CD14-positive monocyte (primary cell): ENCODE results near the gene SLC6A20. TPM values are rescaled to one million over a fixed set of nuclear protein-coding genes. Genes with fewer than 3 reads are reported as not detected.

Experiments
- DNase-seq, 3 donors: peaks; one replicate each; pipeline ENCODE4 v3.0.0-alpha.2; 2011 to 2022
- H2AFZ ChIP-seq: 2 replicates; pipeline ENCODE4 v1.6.0; 2012; ENCODE audit warnings: mild to moderate bottlenecking, low read depth, low read length, inconsistent platforms; ENCODE audit not compliant: insufficient read depth, poor library complexity, severe bottlenecking
- H3K27ac ChIP-seq, 2 donors: 1 replicate in 1 of 2; 2 replicates in 1 of 2; pipeline ENCODE4 v1.5.1; 2012 to 2013; ENCODE audit warnings: low read length in 2 of 2, control low read depth in 1 of 2, inconsistent platforms in 1 of 2, low read depth in 1 of 2, mild to moderate bottlenecking in 1 of 2
- H3K27me3 ChIP-seq, 2 donors: one replicate each; pipeline versions ENCODE4 v1.6.0 to v1.6.1; 2011 to 2013; ENCODE audit warnings: low read length in 2 of 2; ENCODE audit not compliant: control insufficient read depth in 2 of 2, insufficient read depth in 2 of 2
- H3K36me3 ChIP-seq, 2 donors: replicated peaks in 1 of 2; 1 replicate in 1 of 2; 2 replicates in 1 of 2; pipeline versions ENCODE4 v1.5.1 to v1.6.1; 2012 to 2013; ENCODE audit warnings: low read length in 2 of 2, control low read depth in 1 of 2, inconsistent platforms in 1 of 2, mild to moderate bottlenecking in 1 of 2; ENCODE audit not compliant: insufficient read depth in 2 of 2, control insufficient read depth in 1 of 2
- H3K4me1 ChIP-seq, 2 donors: 1 replicate in 1 of 2; 2 replicates in 1 of 2; pipeline versions ENCODE4 v1.5.1 to v1.6.1; 2012 to 2013; ENCODE audit warnings: low read length in 2 of 2, control low read depth in 1 of 2, inconsistent platforms in 1 of 2, mild to moderate bottlenecking in 1 of 2, moderate library complexity in 1 of 2; ENCODE audit not compliant: insufficient read depth in 2 of 2, control insufficient read depth in 1 of 2
- H3K4me2 ChIP-seq: replicated peaks from 2 replicates; pipeline ENCODE3; 2012; ENCODE audit warnings: low read length, moderate library complexity, mild to moderate bottlenecking; ENCODE audit not compliant: poor library complexity, severe bottlenecking; ENCODE audit errors: extremely low read depth
- H3K4me3 ChIP-seq, 3 experiments: fragments of 200-600 bp in 1 of 3; sonication (generic) in 1 of 3; replicated peaks in 1 of 3; 1 replicate in 2 of 3; 2 replicates in 1 of 3; pipeline ENCODE4 v1.5.1; 2011 to 2013; ENCODE audit warnings: low read length in 3 of 3, mild to moderate bottlenecking in 3 of 3, control low read depth in 2 of 3, low read depth in 2 of 3, inconsistent platforms in 1 of 3, moderate library complexity in 1 of 3
- H3K79me2 ChIP-seq: 2 replicates; pipeline ENCODE4 v1.6.0; 2012; ENCODE audit warnings: mild to moderate bottlenecking, control low read depth, inconsistent platforms, low read length, moderate library complexity; ENCODE audit not compliant: insufficient read depth
- H3K9ac ChIP-seq: 2 replicates; pipeline ENCODE4 v1.6.0; 2017; ENCODE audit warnings: low read length, mild to moderate bottlenecking; ENCODE audit not compliant: insufficient read depth, poor library complexity, severe bottlenecking
- H3K9me3 ChIP-seq, 2 donors: replicated peaks in 1 of 2; 1 replicate in 1 of 2; 2 replicates in 1 of 2; pipeline versions ENCODE4 v1.5.1 to v1.6.1; 2012 to 2013; ENCODE audit warnings: low read length in 2 of 2, control low read depth in 1 of 2; ENCODE audit not compliant: control insufficient read depth in 1 of 2, insufficient read depth in 1 of 2
- H4K20me1 ChIP-seq: 2 replicates; pipeline ENCODE4 v1.6.0; 2012; ENCODE audit warnings: mild to moderate bottlenecking, low read length, control low read depth, moderate library complexity; ENCODE audit not compliant: insufficient read depth
- H3K27ac Mint-ChIP-seq, 7 donors: one replicate each; pipeline ENCODE4 v1.8.0; 2020; ENCODE audit warnings: mild to moderate bottlenecking in 7 of 7, mixed read lengths in 7 of 7, moderate library complexity in 6 of 7, inconsistent platforms in 2 of 7
- H3K27me3 Mint-ChIP-seq, 3 donors: one replicate each; pipeline ENCODE4 v1.8.0; 2021 to 2022; ENCODE audit warnings: low read depth in 3 of 3, mild to moderate bottlenecking in 3 of 3, mixed read lengths in 3 of 3, moderate library complexity in 3 of 3, inconsistent platforms in 1 of 3
- H3K36me3 Mint-ChIP-seq, 2 donors: one replicate each; pipeline ENCODE4 v1.8.0; 2020; ENCODE audit warnings: mixed read lengths in 2 of 2, inconsistent platforms in 1 of 2, mild to moderate bottlenecking in 1 of 2
- H3K4me1 Mint-ChIP-seq: one replicate; pipeline ENCODE4 v1.8.0; 2020; ENCODE audit warnings: mild to moderate bottlenecking, mixed read lengths
- H3K4me3 Mint-ChIP-seq, 2 donors: one replicate each; pipeline ENCODE4 v1.8.0; 2020; ENCODE audit warnings: mild to moderate bottlenecking in 2 of 2, mixed read lengths in 2 of 2, moderate library complexity in 1 of 2
- H3K9me3 Mint-ChIP-seq, 7 donors: one replicate each; pipeline ENCODE4 v1.8.0; 2020 to 2022; ENCODE audit warnings: mixed read lengths in 7 of 7, mild to moderate bottlenecking in 6 of 7, moderate library complexity in 6 of 7, inconsistent platforms in 2 of 7
- WGBS: methylation state at CpG from one replicate; pipeline ENCODE4 v1.1.5; 2013; ENCODE audit warnings: missing lambda C conversion rate; ENCODE audit not compliant: insufficient coverage; 5-methylcytosine and 5-hydroxymethylcytosine counted together
- intact Hi-C, 2 donors: fragments of 100-400 bp; cut with micrococcal nuclease; formaldehyde crosslinking; loops; one replicate each; pipeline versions ENCODE4 v1.15.0 to v1.15.1; 2023
- polyA plus RNA-seq, 3 donors: library from polyadenylated mRNA; depleted of rRNA in 1 of 3; unstranded in 2 of 3; stranded (reverse) in 1 of 3; fragments of 300-500 nt in 2 of 3; fragments of >200 nt in 1 of 3; fragmentation: Illumina TruSeq in 2 of 3; gene quantifications; 1 replicate in 2 of 3; 2 replicates in 1 of 3; pipeline ENCODE4 v1.2.3, GENCODE V29; 2012 to 2021
- TF ChIP-seq, protein P1 (sequence below): fragments of 200-600 bp; IDR thresholded peaks from one replicate; pipeline ENCODE4 v1.8.0; 2022; ENCODE audit warnings: antibody characterized with exemption, mild to moderate bottlenecking

Gene SLC6A20
- polyA plus RNA-seq, 3 donors = not detected

DNA sequence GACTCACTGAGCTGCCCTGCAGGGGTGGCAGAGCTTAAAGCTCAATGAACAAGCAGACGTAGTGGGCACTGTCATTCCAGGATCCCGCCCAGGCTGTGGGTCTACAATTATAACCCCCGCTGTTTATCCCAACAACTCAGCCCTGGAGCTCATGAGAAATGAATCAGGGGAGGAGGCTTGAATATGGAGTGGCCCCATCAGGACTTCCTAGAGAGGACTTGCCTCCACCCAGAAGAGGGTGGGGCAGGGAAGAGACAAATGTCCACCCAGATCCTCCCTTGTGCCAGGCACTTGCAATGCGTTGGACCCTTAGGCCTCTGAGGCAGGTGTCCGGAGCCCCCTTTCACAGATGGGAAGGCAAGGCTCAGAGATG is 33.0 kb downstream of the SLC6A20 start:
- H3K9me3 ChIP-seq = no peaks in the 10 kb centered on the region
- no peaks in the 10 kb centered on the region for H3K36me3 ChIP-seq
- Mint-ChIP-seq H3K4me3 (no peak overlapping the region), H3K36me3 (no peaks in the 10 kb centered on the region), H3K27me3 (peaks cover 0 to 7% (median 5%) of the 10 kb centered on the region in 3 donors), H3K9me3 (peaks cover 0 to 3% (median 2%) of the 10 kb centered on the region in 7 donors), H3K27ac (peak overlapping the region in 1 of 7 donors; percentile 61), H3K4me1 (peaks cover 3% of the 10 kb centered on the region)
- no peaks in the 10 kb centered on the region for H3K79me2 ChIP-seq
- H3K4me3 ChIP-seq = no peak overlapping the region
- H3K4me2 ChIP-seq = no peak overlapping the region
- no peaks in the 10 kb centered on the region for H4K20me1 ChIP-seq
- no peak overlapping the region for H2AFZ ChIP-seq
- no peak for DNase-seq
- H3K4me1 ChIP-seq = no peaks in the 10 kb centered on the region
- no peak overlapping the region for H3K27ac ChIP-seq
- TF ChIP-seq, protein P1, sequence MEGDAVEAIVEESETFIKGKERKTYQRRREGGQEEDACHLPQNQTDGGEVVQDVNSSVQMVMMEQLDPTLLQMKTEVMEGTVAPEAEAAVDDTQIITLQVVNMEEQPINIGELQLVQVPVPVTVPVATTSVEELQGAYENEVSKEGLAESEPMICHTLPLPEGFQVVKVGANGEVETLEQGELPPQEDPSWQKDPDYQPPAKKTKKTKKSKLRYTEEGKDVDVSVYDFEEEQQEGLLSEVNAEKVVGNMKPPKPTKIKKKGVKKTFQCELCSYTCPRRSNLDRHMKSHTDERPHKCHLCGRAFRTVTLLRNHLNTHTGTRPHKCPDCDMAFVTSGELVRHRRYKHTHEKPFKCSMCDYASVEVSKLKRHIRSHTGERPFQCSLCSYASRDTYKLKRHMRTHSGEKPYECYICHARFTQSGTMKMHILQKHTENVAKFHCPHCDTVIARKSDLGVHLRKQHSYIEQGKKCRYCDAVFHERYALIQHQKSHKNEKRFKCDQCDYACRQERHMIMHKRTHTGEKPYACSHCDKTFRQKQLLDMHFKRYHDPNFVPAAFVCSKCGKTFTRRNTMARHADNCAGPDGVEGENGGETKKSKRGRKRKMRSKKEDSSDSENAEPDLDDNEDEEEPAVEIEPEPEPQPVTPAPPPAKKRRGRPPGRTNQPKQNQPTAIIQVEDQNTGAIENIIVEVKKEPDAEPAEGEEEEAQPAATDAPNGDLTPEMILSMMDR = no peak
- 100% methylated on average over 2 of the region's 5 CpGs for WGBS
- H3K27me3 ChIP-seq = no peaks in the 10 kb centered on the region
- no peak overlapping the region for H3K9ac ChIP-seq
- intact Hi-C loops = loop anchor here (5.0 kb wide), 2 partner anchors 314 to 614 kb away; no protein-coding TSS in a partner anchor

DNA sequence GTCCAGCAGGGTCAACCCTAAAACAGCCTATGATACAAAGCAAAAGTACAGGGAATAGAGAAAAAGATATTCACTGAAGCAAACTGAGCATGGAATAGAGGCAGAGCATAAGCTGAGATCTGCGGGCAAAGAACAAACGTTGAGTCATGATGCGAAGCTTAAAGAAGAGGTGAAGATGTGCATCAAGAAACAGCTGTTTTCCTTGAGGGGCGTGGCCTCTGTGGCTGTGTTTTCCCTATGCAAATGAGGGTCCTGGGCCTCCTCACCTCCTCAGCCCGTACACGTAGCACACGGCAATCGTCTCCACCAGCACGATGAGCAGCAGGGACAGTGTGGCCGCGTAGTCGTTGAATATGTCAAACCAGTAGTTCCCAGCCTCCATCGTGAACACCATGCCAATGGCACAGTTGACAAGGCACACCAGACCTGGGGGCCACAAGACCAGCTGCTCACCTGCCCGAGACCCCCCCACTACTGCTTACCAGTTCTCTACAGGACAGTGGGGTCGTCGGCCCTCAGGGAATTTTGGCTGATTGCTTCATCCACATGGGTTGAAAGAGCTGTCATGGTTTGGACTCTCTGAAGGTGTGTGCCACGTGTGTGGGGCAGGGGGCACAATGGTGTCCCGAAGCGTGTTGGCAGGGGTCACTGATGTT is 33.6 kb downstream of the SLC6A20 start:
- H3K9ac ChIP-seq = no peak overlapping the region
- H2AFZ ChIP-seq = no peak overlapping the region
- TF ChIP-seq, protein P1 = no peak
- H3K4me2 ChIP-seq = no peak overlapping the region
- no peaks in the 10 kb centered on the region for H3K27me3 ChIP-seq
- no peaks in the 10 kb centered on the region for H3K36me3 Mint-ChIP-seq
- H4K20me1 ChIP-seq = no peaks in the 10 kb centered on the region
- H3K27me3 Mint-ChIP-seq = peaks cover 0 to 2% (median 2%) of the 10 kb centered on the region in 3 donors
- H3K4me1 ChIP-seq = no peaks in the 10 kb centered on the region
- H3K9me3 Mint-ChIP-seq = peaks cover 0 to 3% (median 2%) of the 10 kb centered on the region in 7 donors
- WGBS = 91% methylated on average over 16 of the region's 19 CpGs
- H3K27ac Mint-ChIP-seq = no peak overlapping the region
- no peak for DNase-seq
- H3K79me2 ChIP-seq = no peaks in the 10 kb centered on the region
- peaks cover 3% of the 10 kb centered on the region for H3K4me1 Mint-ChIP-seq
- no peak overlapping the region for H3K4me3 ChIP-seq
- H3K27ac ChIP-seq = no peak overlapping the region
- intact Hi-C loops = loop anchor here (5.0 kb wide), 2 partner anchors 315 to 615 kb away; no protein-coding TSS in a partner anchor
- no peaks in the 10 kb centered on the region for H3K9me3 ChIP-seq
- no peak overlapping the region for H3K4me3 Mint-ChIP-seq
- H3K36me3 ChIP-seq = no peaks in the 10 kb centered on the region
